HG03103 (cell line): ENCODE measurements around the gene IL4R.
"Not testable (repeated sequence)": the region's sequence is repeated elsewhere in the genome, so short reads cannot be mapped to it uniquely, and the experiment has no call there.

ENCODE experiments used
- ATAC-seq: cut with Tn5 transposase; IDR thresholded peaks from one replicate; pipeline ENCODE4 v1.9.1; 2021; ENCODE audit warnings: low read depth; ENCODE audit not compliant: unreplicated experiment

Gene IL4R

GRCh38 chr16:27287887-27288286 lies 25.9 kb upstream of the IL4R start:
- ATAC-seq = no peak

GRCh38 chr16:27288313-27288712 lies 25.5 kb upstream of the IL4R start:
- ATAC-seq = not testable (repeated sequence)

GRCh38 chr16:27289669-27290068 lies 24.1 kb upstream of the IL4R start:
- ATAC-seq = no peak

GRCh38 chr16:27290562-27290961 lies 23.2 kb upstream of the IL4R start:
- ATAC-seq = no peak

- no peak for ATAC-seq
Measured at GRCh38 chr16:27291106-27291505, 22.7 kb upstream of the IL4R start.

- no peak for ATAC-seq
Measured at GRCh38 chr16:27291722-27292240, 22.0 kb upstream of the IL4R start.

- no peak for ATAC-seq
Measured at GRCh38 chr16:27293343-27293742, 20.4 kb upstream of the IL4R start.

GRCh38 chr16:27298132-27298531 lies 15.6 kb upstream of the IL4R start:
- no peak for ATAC-seq

GRCh38 chr16:27301236-27301861 lies 12.4 kb upstream of the IL4R start:
- ATAC-seq = no peak

GRCh38 chr16:27302126-27302525 lies 11.6 kb upstream of the IL4R start:
- ATAC-seq = no peak

- no peak for ATAC-seq
Measured at GRCh38 chr16:27303256-27304100, 10.3 kb upstream of the IL4R start.

GRCh38 chr16:27304102-27304501 lies 9.7 kb upstream of the IL4R start:
- no peak for ATAC-seq

GRCh38 chr16:27304881-27305745 lies 8.7 kb upstream of the IL4R start:
- no peak for ATAC-seq

GRCh38 chr16:27305839-27306442 lies 7.8 kb upstream of the IL4R start:
- ATAC-seq = no peak

GRCh38 chr16:27308792-27309191 lies 5.0 kb upstream of the IL4R start:
- ATAC-seq = no peak

GRCh38 chr16:27310576-27311447 lies 3.0 kb upstream of the IL4R start:
- ATAC-seq = no peak

- no peak for ATAC-seq
Measured at GRCh38 chr16:27311448-27311830, 2.3 kb upstream of the IL4R start.

- ATAC-seq = no peak
Measured at GRCh38 chr16:27311897-27312303, 1.9 kb upstream of the IL4R start.

GRCh38 chr16:27312580-27313421 lies 973 bp upstream of the IL4R start:
- ATAC-seq = no peak
